ENCODE measurements around the gene SLC1A7.

DNA sequence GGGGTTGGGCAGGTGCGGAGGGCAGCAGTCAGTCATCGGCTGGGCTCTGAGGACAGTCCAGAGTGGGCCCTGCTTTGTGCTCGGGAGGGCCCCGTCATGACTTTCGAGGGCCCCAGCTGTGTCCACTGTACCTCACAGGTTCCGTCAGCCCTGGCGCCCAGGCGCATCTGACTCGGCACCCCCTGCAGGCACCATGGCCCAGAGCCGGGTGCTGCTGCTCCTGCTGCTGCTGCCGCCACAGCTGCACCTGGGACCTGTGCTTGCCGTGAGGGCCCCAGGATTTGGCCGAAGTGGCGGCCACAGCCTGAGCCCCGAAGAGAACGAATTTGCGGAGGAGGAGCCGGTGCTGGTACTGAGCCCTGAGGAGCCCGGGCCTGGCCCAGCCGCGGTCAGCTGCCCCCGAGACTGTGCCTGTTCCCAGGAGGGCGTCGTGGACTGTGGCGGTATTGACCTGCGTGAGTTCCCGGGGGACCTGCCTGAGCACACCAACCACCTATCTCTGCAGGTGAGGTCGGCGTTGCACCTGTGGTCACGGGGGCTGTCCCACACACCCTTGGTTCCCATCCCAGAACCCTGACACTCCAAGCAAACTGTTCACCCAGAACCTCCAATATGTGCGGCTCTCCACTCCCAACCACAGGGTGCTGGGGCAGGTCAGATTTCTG lies 72.6 kb downstream of the SLC1A7 start:
- TF ChIP-seq, protein P1, sequence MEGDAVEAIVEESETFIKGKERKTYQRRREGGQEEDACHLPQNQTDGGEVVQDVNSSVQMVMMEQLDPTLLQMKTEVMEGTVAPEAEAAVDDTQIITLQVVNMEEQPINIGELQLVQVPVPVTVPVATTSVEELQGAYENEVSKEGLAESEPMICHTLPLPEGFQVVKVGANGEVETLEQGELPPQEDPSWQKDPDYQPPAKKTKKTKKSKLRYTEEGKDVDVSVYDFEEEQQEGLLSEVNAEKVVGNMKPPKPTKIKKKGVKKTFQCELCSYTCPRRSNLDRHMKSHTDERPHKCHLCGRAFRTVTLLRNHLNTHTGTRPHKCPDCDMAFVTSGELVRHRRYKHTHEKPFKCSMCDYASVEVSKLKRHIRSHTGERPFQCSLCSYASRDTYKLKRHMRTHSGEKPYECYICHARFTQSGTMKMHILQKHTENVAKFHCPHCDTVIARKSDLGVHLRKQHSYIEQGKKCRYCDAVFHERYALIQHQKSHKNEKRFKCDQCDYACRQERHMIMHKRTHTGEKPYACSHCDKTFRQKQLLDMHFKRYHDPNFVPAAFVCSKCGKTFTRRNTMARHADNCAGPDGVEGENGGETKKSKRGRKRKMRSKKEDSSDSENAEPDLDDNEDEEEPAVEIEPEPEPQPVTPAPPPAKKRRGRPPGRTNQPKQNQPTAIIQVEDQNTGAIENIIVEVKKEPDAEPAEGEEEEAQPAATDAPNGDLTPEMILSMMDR (IDR thresholded peaks at IDR 0.05; ENCODE audit: low read depth, low read length, missing input control), result no peak
- TF ChIP-seq JUND (IDR thresholded peaks at IDR 0.05) (no peak), FOXA1 (IDR thresholded peaks at IDR 0.05) (no peak), RAD21 (IDR thresholded peaks at IDR 0.05) (no peak), TAF1 (conservative IDR thresholded peaks at IDR 0.05) (no peak), SP1 (IDR thresholded peaks at IDR 0.05) (no peak), REST (IDR thresholded peaks at IDR 0.05) (no peak), YY1 (IDR thresholded peaks at IDR 0.05) (no peak), GABPA (IDR thresholded peaks at IDR 0.05 in 1 of 2, conservative IDR thresholded peaks at IDR 0.05 in 1 of 2) (no peak), EGR1 (IDR thresholded peaks at IDR 0.05; ENCODE audit: low read depth in 2 of 2) (no peak), ZBTB33 (IDR thresholded peaks at IDR 0.05) (no peak)
- TF ChIP-seq, protein P2, sequence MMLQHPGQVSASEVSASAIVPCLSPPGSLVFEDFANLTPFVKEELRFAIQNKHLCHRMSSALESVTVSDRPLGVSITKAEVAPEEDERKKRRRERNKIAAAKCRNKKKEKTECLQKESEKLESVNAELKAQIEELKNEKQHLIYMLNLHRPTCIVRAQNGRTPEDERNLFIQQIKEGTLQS (IDR thresholded peaks at IDR 0.05), result no peak
- TF ChIP-seq, protein P3, sequence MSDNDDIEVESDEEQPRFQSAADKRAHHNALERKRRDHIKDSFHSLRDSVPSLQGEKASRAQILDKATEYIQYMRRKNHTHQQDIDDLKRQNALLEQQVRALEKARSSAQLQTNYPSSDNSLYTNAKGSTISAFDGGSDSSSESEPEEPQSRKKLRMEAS (IDR thresholded peaks at IDR 0.05), result no peak
